Measurements from ENCODE around the gene EXOC3.

Gene EXOC3

DNA sequence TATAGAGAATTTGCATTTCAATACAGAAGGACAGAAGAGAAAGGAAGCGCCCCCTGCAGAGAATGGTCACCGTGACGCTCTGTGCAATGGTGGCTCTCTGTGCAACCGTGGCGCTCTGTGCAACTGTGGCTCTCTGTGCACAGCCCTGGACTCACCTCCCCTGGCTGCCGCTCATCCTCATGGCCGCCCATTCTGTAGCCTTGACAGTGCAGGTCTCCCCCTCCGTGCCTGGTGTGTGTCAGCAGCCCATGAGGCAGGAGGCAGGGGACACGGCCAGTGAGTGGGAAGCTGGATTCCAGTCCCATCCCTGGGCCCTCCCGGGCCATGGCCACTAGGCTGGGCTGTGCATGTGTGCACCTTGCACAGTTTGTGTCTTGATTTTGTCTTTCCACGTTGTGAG lies 12.0 kb downstream of the EXOC3 start:
- no peak for DNase-seq (ENCODE audit: low read depth)
- TF ChIP-seq CTCF (conservative IDR thresholded peaks at IDR 0.05; ENCODE audit: low read depth, low read length), result no peak
- H3K4me3 ChIP-seq (ENCODE audit: low read depth, low read length), result no peak overlapping the region

DNA sequence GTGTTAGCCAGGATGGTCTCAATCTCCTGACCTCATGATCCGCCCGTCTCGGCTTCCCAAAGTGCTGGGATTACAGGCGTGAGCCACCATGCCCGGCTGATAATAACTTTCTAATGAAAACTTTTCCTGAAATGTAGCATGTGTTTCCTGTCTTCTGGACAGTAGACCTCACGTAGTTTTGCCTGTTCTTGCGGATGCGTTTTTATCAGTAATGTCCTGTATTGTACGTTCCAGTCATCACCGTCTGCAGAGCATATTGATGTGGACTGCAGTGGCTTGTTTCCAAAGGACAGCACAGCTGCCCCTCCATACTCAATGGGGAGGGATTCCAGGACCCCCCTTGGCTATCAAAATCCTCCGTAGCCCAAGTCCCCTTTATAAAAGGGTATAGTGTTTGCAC lies 12.8 kb downstream of the EXOC3 start:
- H3K4me3 ChIP-seq (ENCODE audit: low read depth, low read length), result no peak overlapping the region
- TF ChIP-seq CTCF (conservative IDR thresholded peaks at IDR 0.05; ENCODE audit: low read depth, low read length), result no peak
- DNase-seq (ENCODE audit: low read depth), result no peak

DNA sequence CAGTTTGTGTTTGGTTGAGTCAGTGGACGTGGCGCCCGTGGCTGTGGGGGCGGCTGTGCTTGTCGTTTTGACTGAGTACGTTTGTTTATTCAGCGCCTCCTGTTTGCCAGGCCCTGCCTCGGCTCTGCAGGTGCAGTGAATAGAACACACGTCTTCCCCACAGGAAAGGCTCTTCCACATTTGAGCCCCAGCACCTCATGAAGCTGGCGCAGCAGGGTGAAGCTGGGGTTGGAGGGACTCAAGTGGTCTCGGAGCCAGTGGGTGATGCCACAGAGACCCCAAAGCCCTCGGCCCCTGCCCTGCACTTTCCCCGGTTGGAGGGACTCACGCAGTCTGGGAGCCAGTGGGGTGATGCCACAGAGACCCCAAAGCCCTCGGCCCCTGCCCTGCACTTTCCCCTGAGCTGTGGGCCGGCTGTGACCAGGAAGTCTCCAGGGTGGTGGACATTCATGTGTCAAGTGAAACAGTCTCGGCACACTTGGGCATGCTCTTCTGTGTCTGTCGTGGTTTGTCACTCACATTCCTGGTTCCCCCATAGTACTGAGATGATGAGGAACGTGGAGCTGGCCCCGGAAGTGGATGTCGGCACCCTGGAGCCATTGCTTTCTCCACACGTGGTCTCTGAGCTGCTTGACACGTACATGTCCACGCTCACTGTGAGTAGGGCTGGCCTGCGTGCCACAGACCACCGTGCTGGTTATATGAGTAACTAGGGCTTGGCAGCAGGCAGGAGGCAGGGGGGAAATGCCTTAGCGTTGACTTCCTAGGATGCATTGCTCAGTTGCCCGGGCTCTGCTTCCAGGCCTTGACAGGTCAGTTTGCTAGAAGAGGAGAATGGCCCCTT lies 13.6 kb downstream of the EXOC3 start:
- no peak overlapping the region for H3K4me3 ChIP-seq (ENCODE audit: low read depth, low read length)
- no peak for DNase-seq (ENCODE audit: low read depth)
- TF ChIP-seq CTCF (conservative IDR thresholded peaks at IDR 0.05; ENCODE audit: low read depth, low read length), result no peak

GRCh38 chr5:457195-457961 lies 14.4 kb downstream of the EXOC3 start:
- no peak overlapping the region for H3K4me3 ChIP-seq (ENCODE audit: low read depth, low read length)
- no peak for TF ChIP-seq CTCF (conservative IDR thresholded peaks at IDR 0.05; ENCODE audit: low read depth, low read length)
- no peak for DNase-seq (ENCODE audit: low read depth)

- H3K4me3 ChIP-seq (ENCODE audit: low read depth, low read length), result no peak overlapping the region
- no peak for TF ChIP-seq CTCF (conservative IDR thresholded peaks at IDR 0.05; ENCODE audit: low read depth, low read length)
- DNase-seq (ENCODE audit: low read depth), result peak; percentile 51
These were observed 15.8 kb downstream of the EXOC3 start for GRCh38 chr5:458547-459353.

DNA sequence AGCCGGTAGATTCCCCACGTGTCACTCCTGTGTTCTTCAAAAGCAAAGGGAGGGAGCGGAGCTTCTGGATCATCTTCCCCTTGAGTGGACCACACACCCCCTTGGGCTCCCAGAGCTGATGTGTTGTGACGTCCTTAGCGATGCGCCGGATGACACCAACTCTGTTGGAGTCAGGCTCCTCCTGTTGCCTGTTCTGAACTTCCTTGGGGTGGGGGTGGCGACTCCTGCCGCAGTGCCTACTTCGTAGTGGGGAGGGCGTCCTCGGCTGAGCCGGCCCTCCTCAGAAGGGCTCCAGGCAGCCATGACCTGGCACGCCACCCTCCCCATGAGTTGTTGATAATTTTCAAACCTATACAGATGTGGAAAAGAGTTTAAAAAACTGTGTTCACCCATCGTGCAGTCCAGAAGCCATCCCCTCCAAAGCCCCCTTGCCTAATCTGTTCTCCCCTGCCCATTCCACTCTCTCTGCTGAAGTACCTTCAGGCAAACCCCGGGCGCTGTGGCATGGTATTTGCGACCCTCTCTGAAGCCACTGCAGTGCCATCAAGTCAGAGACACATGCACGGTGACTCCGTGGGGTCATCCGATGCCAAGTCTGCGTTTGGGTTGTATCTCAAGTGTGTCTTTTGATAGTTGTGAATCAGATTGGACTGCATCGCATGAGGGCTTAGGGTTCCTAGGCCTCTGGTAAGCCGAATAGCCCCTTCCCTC lies 16.7 kb downstream of the EXOC3 start:
- H3K4me3 ChIP-seq (ENCODE audit: low read depth, low read length), result no peak overlapping the region
- no peak for TF ChIP-seq CTCF (conservative IDR thresholded peaks at IDR 0.05; ENCODE audit: low read depth, low read length)
- DNase-seq (ENCODE audit: low read depth), result no peak
